ENCODE data around the gene LRRC9.

GRCh38 chr14:59997966-59998365, 78.0 kb downstream of the LRRC9 start:
- TF ChIP-seq GATA3 (IDR thresholded peaks at IDR 0.05; ENCODE audit: low read depth, low read length) (no peak), GATA2 (IDR thresholded peaks at IDR 0.05; ENCODE audit: low read depth, low read length) (no peak)

All from SH-SY5Y (cell line).